Gastroesophageal sphincter (tissue), 3 donors: ENCODE measurements around the gene PREPL.

Source experiments
- EP300 ChIP-seq: sonication (generic); formaldehyde crosslinking; IDR thresholded peaks from one replicate; pipeline ENCODE4 v1.6.1; 2017; ENCODE audit warnings: antibody characterized with exemption, mild to moderate bottlenecking
- POLR2A ChIP-seq, 2 donors: fragments of 450-650 bp; IDR thresholded peaks; one replicate each; pipeline ENCODE4 v1.6.1; 2017; ENCODE audit warnings: antibody characterized with exemption in 2 of 2, mild to moderate bottlenecking in 2 of 2, moderate library complexity in 1 of 2
- POLR2AphosphoS5 ChIP-seq: sonication (generic); formaldehyde crosslinking; IDR thresholded peaks from one replicate; pipeline ENCODE4 v1.6.1; 2017; ENCODE audit warnings: antibody characterized with exemption
- TF ChIP-seq, protein P1 (sequence below), 4 experiments: fragments of 200-600 bp in 2 of 4; fragments of 450-650 bp in 2 of 4; sonication (generic) in 1 of 4; IDR thresholded peaks; one replicate each; pipeline ENCODE4 v1.5.1; 2017 to 2019; ENCODE audit warnings: antibody characterized with exemption in 4 of 4, mild to moderate bottlenecking in 2 of 4, moderate library complexity in 2 of 4

DNA sequence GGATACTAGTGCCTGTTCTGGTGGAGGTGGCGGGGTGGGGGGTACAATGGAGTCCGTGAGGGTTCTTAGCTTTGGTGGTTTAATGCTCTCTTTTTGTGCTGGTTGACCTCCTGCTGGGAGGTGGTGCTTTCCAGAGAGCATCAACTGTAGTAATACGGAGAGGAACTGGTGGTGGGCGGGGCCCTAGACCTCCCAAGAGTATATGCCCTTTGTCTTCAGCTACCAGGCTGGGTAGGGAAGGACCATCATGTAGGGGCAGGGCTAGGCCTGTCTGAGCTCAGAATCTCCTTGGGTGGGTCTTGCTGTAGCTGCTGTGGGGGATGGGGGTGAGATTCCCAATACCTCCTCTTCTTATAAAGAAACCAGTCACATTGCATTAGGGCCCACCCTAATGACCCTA is 27.6 kb upstream of the PREPL start:
- TF ChIP-seq, protein P1, sequence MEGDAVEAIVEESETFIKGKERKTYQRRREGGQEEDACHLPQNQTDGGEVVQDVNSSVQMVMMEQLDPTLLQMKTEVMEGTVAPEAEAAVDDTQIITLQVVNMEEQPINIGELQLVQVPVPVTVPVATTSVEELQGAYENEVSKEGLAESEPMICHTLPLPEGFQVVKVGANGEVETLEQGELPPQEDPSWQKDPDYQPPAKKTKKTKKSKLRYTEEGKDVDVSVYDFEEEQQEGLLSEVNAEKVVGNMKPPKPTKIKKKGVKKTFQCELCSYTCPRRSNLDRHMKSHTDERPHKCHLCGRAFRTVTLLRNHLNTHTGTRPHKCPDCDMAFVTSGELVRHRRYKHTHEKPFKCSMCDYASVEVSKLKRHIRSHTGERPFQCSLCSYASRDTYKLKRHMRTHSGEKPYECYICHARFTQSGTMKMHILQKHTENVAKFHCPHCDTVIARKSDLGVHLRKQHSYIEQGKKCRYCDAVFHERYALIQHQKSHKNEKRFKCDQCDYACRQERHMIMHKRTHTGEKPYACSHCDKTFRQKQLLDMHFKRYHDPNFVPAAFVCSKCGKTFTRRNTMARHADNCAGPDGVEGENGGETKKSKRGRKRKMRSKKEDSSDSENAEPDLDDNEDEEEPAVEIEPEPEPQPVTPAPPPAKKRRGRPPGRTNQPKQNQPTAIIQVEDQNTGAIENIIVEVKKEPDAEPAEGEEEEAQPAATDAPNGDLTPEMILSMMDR (IDR thresholded peaks at IDR 0.05), result no peak
- TF ChIP-seq POLR2A (IDR thresholded peaks at IDR 0.05), result no peak
- TF ChIP-seq POLR2AphosphoS5, result no peak
- TF ChIP-seq EP300, result no peak
